HFF-Myc (cell line): ENCODE measurements around the gene REXO5.
"Not testable (repeated sequence)": the region's sequence is repeated elsewhere in the genome, so short reads cannot be mapped to it uniquely, and the experiment has no call there.

Experiments
- DNase-seq: peaks from one replicate; pipeline ENCODE4 v3.0.0-alpha.2; 2011; ENCODE audit warnings: low read depth; ENCODE audit errors: extremely low read depth
- H3K4me3 ChIP-seq: replicated peaks from 2 replicates; pipeline ENCODE4 v1.5.1; 2011; ENCODE audit warnings: low read depth, mild to moderate bottlenecking, control low read depth, low read length
- CTCF ChIP-seq: IDR thresholded peaks from 2 replicates; pipeline ENCODE4 v1.5.1; 2012; ENCODE audit warnings: mild to moderate bottlenecking, low read depth, low read length, control low read depth; ENCODE audit errors: missing control alignments

Gene REXO5

GRCh38 chr16:20806168-20807050 is at the start of gene REXO5, which contains the start of gene ERI2:
TSS of gene REXO5 (plus strand) at chr16:20806527. CDS start at chr16:20806954, 427 bp downstream.
TSS of gene ERI2 (minus strand) at chr16:20806472. CDS start at chr16:20806430, 42 bp downstream.
- peak; percentile 81 for DNase-seq
- peak; percentile 55 for TF ChIP-seq CTCF
- peak within 1 kb of the TSS; percentile 95 for H3K4me3 ChIP-seq

- no peak for DNase-seq
- H3K4me3 ChIP-seq, result no peak overlapping the region
- TF ChIP-seq CTCF, result no peak
Measured at GRCh38 chr16:20760346-20760745, 46.0 kb upstream of the REXO5 start.

GRCh38 chr16:20761175-20761574 is 45.2 kb upstream of the REXO5 start:
- DNase-seq, result no peak
- TF ChIP-seq CTCF, result no peak

GRCh38 chr16:20762404-20763123 is 43.8 kb upstream of the REXO5 start:
- no peak overlapping the region for H3K4me3 ChIP-seq
- DNase-seq, result no peak
- no peak for TF ChIP-seq CTCF

More at GRCh38 chr16:20761175-20761574, 45.2 kb upstream of the REXO5 start:
- no peak overlapping the region for H3K4me3 ChIP-seq

GRCh38 chr16:20763461-20764232 is 42.7 kb upstream of the REXO5 start, which contains the start of gene ACSM3:
TSS of gene ACSM3 (plus strand) at chr16:20764014. CDS start at chr16:20770035, 6,021 bp downstream.
- peak within 1 kb of the TSS; percentile 31 for H3K4me3 ChIP-seq
- TF ChIP-seq CTCF, result no peak
- peak; percentile 76 for DNase-seq

- not testable (repeated sequence) for DNase-seq, H3K4me3 ChIP-seq
Measured at GRCh38 chr16:20764448-20764847, 41.9 kb upstream of the REXO5 start.
